Measurements from ENCODE around the gene TARBP1. TPM values are rescaled to one million over a fixed set of nuclear protein-coding genes. Genes with fewer than 3 reads are reported as not detected.

The TARBP1 gene
- total RNA-seq, 1 donor from 2014 or later, result 38.1 TPM

DNA sequence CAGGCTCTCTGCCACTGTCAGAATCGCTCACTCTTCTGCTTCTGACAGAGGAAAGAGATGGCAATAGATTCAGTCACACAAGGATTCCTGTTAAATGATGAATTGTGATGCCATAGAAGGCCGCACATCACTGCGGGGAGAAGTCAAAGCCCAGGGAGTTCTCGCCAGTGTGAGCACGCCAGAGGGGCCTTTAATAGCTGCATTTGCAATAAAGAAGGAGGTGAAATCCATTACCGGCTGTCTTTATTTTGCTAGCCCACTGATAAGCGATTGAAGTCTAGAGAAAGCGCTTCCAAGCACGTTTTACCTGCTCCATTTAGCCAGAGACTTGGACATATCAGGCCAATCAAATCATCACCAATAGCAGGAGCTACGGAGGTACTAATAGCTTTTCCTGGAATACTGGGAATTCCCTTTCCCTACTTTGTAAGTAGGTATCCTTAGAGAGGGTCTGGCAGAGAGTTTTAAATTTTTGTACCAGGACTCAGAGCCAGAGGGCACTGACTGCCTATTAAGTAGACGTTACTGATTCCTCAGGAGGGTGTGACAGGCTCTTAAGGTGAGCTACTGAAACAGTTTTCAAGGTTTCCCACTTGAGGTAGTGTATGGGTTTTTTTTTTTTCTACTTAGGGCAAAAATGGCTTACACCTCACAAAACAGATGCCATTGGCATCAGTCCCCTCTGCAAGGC is 10.2 kb upstream of the TARBP1 start:
- H3K4me1 Mint-ChIP-seq (ENCODE audit: unreplicated experiment), result peaks cover 36% of the 10 kb centered on the region
- H3K9me3 Mint-ChIP-seq, result no peaks in the 10 kb centered on the region
- H3K27me3 Mint-ChIP-seq, result no peaks in the 10 kb centered on the region
- H3K27ac Mint-ChIP-seq, result peak overlapping the region; percentile 93
- no peaks in the 10 kb centered on the region for H3K36me3 Mint-ChIP-seq
- no peak for DNase-seq (ENCODE audit: extremely low spot score, unreplicated experiment)
- TF ChIP-seq, protein P1, sequence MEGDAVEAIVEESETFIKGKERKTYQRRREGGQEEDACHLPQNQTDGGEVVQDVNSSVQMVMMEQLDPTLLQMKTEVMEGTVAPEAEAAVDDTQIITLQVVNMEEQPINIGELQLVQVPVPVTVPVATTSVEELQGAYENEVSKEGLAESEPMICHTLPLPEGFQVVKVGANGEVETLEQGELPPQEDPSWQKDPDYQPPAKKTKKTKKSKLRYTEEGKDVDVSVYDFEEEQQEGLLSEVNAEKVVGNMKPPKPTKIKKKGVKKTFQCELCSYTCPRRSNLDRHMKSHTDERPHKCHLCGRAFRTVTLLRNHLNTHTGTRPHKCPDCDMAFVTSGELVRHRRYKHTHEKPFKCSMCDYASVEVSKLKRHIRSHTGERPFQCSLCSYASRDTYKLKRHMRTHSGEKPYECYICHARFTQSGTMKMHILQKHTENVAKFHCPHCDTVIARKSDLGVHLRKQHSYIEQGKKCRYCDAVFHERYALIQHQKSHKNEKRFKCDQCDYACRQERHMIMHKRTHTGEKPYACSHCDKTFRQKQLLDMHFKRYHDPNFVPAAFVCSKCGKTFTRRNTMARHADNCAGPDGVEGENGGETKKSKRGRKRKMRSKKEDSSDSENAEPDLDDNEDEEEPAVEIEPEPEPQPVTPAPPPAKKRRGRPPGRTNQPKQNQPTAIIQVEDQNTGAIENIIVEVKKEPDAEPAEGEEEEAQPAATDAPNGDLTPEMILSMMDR (conservative IDR thresholded peaks at IDR 0.05), result no peak
- peak overlapping the region; percentile 25 for H3K4me3 Mint-ChIP-seq

DNA sequence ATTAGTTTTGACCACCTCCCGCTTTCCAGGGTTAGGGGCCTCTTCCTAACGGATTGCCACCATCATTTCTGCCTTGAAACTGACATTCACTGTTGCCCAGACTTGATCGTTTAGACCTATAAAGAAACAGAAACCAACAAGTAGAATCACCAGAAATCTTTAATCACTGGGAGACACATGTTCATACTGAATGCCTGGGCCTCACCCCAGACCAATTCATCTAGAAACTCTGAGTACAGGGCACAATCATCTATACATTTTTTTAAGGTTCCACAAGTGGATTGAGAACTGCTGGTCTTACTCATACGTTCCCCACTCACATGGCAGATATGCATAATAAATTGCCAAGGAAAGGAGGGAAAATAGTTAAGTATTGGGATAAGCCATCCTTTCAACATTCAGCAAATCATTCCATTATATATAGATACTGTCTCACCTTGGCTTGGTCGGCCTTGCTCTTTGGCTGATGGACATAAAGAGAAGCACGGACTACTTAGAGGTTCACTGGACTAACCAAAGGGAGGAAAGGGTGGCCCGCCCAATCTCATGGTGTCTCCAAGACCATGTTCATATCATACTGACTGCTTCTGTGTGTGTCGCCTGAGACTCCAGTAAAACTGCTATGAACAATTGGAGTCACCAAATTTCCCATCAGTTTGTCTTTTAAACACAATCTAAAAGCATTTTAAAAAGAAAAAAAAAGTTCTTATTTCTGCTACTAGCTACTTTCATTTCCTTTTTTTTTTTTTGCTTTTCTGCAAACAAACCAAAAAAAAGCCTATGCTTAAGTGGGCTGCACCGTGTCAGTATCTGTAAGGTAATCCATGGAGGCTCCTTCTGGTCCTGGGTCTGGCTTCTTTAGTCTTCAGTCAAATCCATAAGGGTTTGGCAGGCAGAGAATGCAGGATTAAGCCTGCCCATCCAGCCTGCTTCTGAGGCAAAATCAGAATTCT is 9.4 kb upstream of the TARBP1 start:
- Mint-ChIP-seq H3K27ac (peak overlapping the region; percentile 93), H3K27me3 (no peaks in the 10 kb centered on the region), H3K4me3 (no peak overlapping the region), H3K4me1 (ENCODE audit: unreplicated experiment) (peaks cover 36% of the 10 kb centered on the region), H3K36me3 (no peaks in the 10 kb centered on the region), H3K9me3 (no peaks in the 10 kb centered on the region)
- DNase-seq (ENCODE audit: extremely low spot score, unreplicated experiment), result no peak
- TF ChIP-seq, protein P1 (conservative IDR thresholded peaks at IDR 0.05), result no peak

DNA sequence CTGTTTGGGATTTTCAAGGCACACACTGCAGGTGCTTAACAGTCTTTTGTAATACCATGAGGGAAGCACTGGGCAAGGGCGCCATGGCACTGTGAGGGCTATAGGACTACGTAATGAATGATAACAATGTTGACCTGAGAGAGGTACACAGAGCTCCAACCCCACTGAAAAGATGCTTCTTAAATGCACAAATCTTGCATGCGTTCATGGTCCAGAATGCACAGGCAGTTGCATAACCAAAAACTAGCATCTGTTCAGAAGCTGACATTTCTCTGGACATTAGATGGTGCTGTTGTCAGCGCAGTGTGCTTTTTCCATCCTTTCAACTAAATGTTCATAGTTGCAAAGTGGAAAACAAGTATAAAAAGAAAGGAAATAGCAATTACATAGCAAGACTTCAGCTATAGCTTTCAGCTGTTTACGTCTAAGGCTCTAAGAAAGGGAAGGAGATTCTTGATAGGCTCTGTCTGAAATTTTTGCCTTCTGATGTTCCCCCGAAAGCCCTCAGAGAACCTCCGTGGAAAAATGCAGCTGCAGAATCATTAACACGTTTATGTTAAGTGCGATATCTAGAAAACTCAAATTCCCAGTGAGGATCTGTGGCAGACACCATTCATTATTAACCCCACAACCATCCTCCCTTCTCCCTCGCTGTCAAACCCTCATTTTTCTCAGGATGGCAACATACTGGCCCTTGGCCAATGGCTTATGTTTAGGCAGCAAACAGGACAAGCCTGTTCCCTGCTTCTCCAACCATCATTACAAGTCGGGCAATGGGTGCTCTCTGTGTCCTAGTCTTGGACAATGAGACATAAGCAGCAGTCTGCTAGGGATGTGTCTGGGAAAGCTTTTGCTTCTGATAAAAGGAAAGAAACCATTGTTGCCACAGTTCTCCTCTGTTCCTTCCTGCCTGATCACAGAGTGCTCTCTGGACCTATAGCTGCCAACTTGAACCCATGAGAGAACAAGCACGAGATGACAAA is 8.2 kb upstream of the TARBP1 start:
- no peaks in the 10 kb centered on the region for H3K9me3 Mint-ChIP-seq
- TF ChIP-seq, protein P1 (conservative IDR thresholded peaks at IDR 0.05), result peak; percentile 70
- H3K4me1 Mint-ChIP-seq (ENCODE audit: unreplicated experiment), result peaks cover 36% of the 10 kb centered on the region
- H3K27ac Mint-ChIP-seq, result peak overlapping the region; percentile 15
- H3K4me3 Mint-ChIP-seq, result peak overlapping the region; percentile 56
- no peaks in the 10 kb centered on the region for H3K36me3 Mint-ChIP-seq
- peaks cover 11% of the 10 kb centered on the region for H3K27me3 Mint-ChIP-seq
- DNase-seq (ENCODE audit: extremely low spot score, unreplicated experiment), result no peak

DNA sequence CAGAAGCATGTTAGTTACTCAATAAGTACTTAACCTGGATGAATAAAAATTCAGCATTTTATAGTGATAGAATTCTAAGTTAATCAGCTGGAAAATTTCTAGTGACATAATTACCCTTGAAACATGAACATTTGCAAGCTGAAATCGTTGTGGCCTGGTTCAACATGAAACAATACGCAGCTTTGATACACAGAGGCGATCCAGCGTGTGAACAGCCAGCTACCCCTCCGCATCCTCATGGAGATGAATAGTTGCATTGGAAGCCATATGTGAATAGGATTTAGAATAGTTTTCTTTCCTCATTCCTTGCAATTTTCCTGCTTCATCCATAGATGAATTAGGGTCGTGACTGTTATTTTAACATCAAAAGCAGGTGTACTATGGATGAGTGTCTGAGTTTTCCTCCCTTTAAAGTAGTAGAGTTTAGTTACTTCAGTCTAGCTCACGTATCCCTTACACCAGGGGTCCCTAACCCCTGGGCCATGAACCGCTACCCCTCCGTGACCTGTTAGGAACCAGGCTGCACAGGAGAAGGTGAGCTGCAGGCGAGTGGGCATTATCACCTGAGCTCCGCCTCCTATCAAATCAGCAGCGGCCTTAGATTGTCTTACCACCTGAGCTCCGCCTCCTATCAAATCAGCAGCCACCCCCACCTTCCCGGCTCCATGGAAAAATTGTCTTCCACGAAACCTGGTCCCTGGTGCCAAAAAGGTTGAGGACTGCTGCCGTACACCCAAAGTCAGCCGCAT is 6.2 kb upstream of the TARBP1 start:
- TF ChIP-seq, protein P1 (conservative IDR thresholded peaks at IDR 0.05), result no peak
- Mint-ChIP-seq H3K27ac (no peak overlapping the region), H3K36me3 (no peaks in the 10 kb centered on the region), H3K27me3 (peaks cover 19% of the 10 kb centered on the region), H3K9me3 (no peaks in the 10 kb centered on the region), H3K4me1 (ENCODE audit: unreplicated experiment) (peaks cover 26% of the 10 kb centered on the region), H3K4me3 (no peak overlapping the region)
- DNase-seq (ENCODE audit: extremely low spot score, unreplicated experiment), result no peak
